Measurements from ENCODE around the gene PPARGC1A. TPM values are rescaled to one million over a fixed set of nuclear protein-coding genes. Genes with fewer than 3 reads are reported as not detected.

Gene PPARGC1A
- total RNA-seq, 1 experiment from 2014 or later: 0.12 TPM

GRCh38 chr4:23884261-23884660 lies 5.6 kb downstream of the PPARGC1A start:
- BruUV-seq (replicated peaks): no TSS peak
- peak; percentile 38 for DNase-seq (ENCODE audit: unreplicated experiment)
- Mint-ChIP-seq H3K27me3 (ENCODE audit: insufficient read depth, unreplicated experiment) (no peaks in the 10 kb centered on the region), H3K9me3 (ENCODE audit: unreplicated experiment) (no peaks in the 10 kb centered on the region), H3K4me3 (ENCODE audit: unreplicated experiment) (no peak overlapping the region), H3K36me3 (ENCODE audit: insufficient read depth, unreplicated experiment) (no peaks in the 10 kb centered on the region), H3K4me1 (ENCODE audit: insufficient read depth, unreplicated experiment) (peaks cover 47% of the 10 kb centered on the region), H3K27ac (ENCODE audit: low read depth, unreplicated experiment) (peak overlapping the region; percentile 85)
- ChIA-PET CTCF (interaction anchor here (1.0 to 1.1 kb wide), 2 partner anchors 50 to 52 kb away, joined by 3 read pairs; no protein-coding TSS in a partner anchor), POLR2A (interaction anchor here (0.6 to 1.2 kb wide), 4 partner anchors 18 to 662 kb away, joined by 3 to 4 read pairs (median 4); no protein-coding TSS in a partner anchor)
- intact Hi-C loops (cut with micrococcal nuclease): no loop called here
- no peak for TF ChIP-seq CTCF (IDR thresholded peaks at IDR 0.05; ENCODE audit: unreplicated experiment)

GRCh38 chr4:23882976-23883531 lies 6.8 kb downstream of the PPARGC1A start:
- H3K4me3 Mint-ChIP-seq (ENCODE audit: unreplicated experiment): no peak overlapping the region
- POLR2A ChIA-PET: interaction anchor here (0.8 to 1.4 kb wide), 3 partner anchors 19 to 52 kb away, joined by 3 to 4 read pairs (median 3); no protein-coding TSS in a partner anchor
- DNase-seq (ENCODE audit: unreplicated experiment): peak; percentile 49
- peaks cover 36% of the 10 kb centered on the region for H3K4me1 Mint-ChIP-seq (ENCODE audit: insufficient read depth, unreplicated experiment)
- BruUV-seq (replicated peaks): no TSS peak
- H3K27me3 Mint-ChIP-seq (ENCODE audit: insufficient read depth, unreplicated experiment): no peaks in the 10 kb centered on the region
- no peaks in the 10 kb centered on the region for H3K9me3 Mint-ChIP-seq (ENCODE audit: unreplicated experiment)
- peak overlapping the region; percentile 74 for H3K27ac Mint-ChIP-seq (ENCODE audit: low read depth, unreplicated experiment)
- CTCF ChIA-PET: no interaction called here
- intact Hi-C loops (cut with micrococcal nuclease): no loop called here
- no peaks in the 10 kb centered on the region for H3K36me3 Mint-ChIP-seq (ENCODE audit: insufficient read depth, unreplicated experiment)
- TF ChIP-seq CTCF (IDR thresholded peaks at IDR 0.05; ENCODE audit: unreplicated experiment): no peak

GRCh38 chr4:23881674-23882337 lies 8.0 kb downstream of the PPARGC1A start:
- CTCF ChIA-PET: interaction anchor here (0.6 to 0.7 kb wide), 2 partner anchors 17 to 97 kb away, joined by 3 to 4 read pairs; no protein-coding TSS in a partner anchor
- H3K36me3 Mint-ChIP-seq (ENCODE audit: insufficient read depth, unreplicated experiment): no peaks in the 10 kb centered on the region
- H3K27me3 Mint-ChIP-seq (ENCODE audit: insufficient read depth, unreplicated experiment): no peaks in the 10 kb centered on the region
- H3K4me1 Mint-ChIP-seq (ENCODE audit: insufficient read depth, unreplicated experiment): peaks cover 41% of the 10 kb centered on the region
- H3K27ac Mint-ChIP-seq (ENCODE audit: low read depth, unreplicated experiment): peak overlapping the region; percentile 59
- TF ChIP-seq CTCF (IDR thresholded peaks at IDR 0.05; ENCODE audit: unreplicated experiment): no peak
- DNase-seq (ENCODE audit: unreplicated experiment): no peak
- H3K4me3 Mint-ChIP-seq (ENCODE audit: unreplicated experiment): no peak overlapping the region
- POLR2A ChIA-PET: interaction anchor here (0.7 to 1.7 kb wide), 8 partner anchors 8 to 650 kb away, joined by 3 to 7 read pairs (median 3); partner anchors contain the start of gene PPARGC1A
- intact Hi-C loops (cut with micrococcal nuclease): no loop called here
- no peaks in the 10 kb centered on the region for H3K9me3 Mint-ChIP-seq (ENCODE audit: unreplicated experiment)
- no TSS peak for BruUV-seq (replicated peaks)

GRCh38 chr4:23881052-23881501 lies 8.8 kb downstream of the PPARGC1A start:
- H3K27ac Mint-ChIP-seq (ENCODE audit: low read depth, unreplicated experiment): peak overlapping the region; percentile 59
- BruUV-seq (replicated peaks): no TSS peak
- H3K4me3 Mint-ChIP-seq (ENCODE audit: unreplicated experiment): peak overlapping the region; percentile 19
- ChIA-PET POLR2A (interaction anchor here (0.6 to 1.7 kb wide), 10 partner anchors 9 to 650 kb away, joined by 3 to 7 read pairs (median 3); partner anchors contain the start of gene PPARGC1A), CTCF (interaction anchor here (0.6 to 0.8 kb wide), 2 partner anchors 18 to 537 kb away, joined by 4 read pairs; no protein-coding TSS in a partner anchor)
- DNase-seq (ENCODE audit: unreplicated experiment): peak; percentile 82
- no peak for TF ChIP-seq CTCF (IDR thresholded peaks at IDR 0.05; ENCODE audit: unreplicated experiment)
- H3K36me3 Mint-ChIP-seq (ENCODE audit: insufficient read depth, unreplicated experiment): no peaks in the 10 kb centered on the region
- no peaks in the 10 kb centered on the region for H3K27me3 Mint-ChIP-seq (ENCODE audit: insufficient read depth, unreplicated experiment)
- H3K9me3 Mint-ChIP-seq (ENCODE audit: unreplicated experiment): no peaks in the 10 kb centered on the region
- H3K4me1 Mint-ChIP-seq (ENCODE audit: insufficient read depth, unreplicated experiment): peaks cover 41% of the 10 kb centered on the region
- intact Hi-C loops (cut with micrococcal nuclease): no loop called here
